ENCODE results near the gene GOT2.

GRCh38 chr16:58741166-58741565 lies 7.0 kb upstream of the GOT2 start:
- TF ChIP-seq EP300 (conservative IDR thresholded peaks at IDR 0.05; ENCODE audit: poor library complexity, severe bottlenecking), result no peak
- no peak for TF ChIP-seq EZH2 (IDR thresholded peaks at IDR 0.05; ENCODE audit: borderline replicate concordance, insufficient read depth, low read length, poor library complexity, severe bottlenecking)
- TF ChIP-seq CTCF (IDR thresholded peaks at IDR 0.05; ENCODE audit: poor library complexity, severe bottlenecking), result no peak
- no peak for TF ChIP-seq POLR2AphosphoS5 (IDR thresholded peaks at IDR 0.05)
- TF ChIP-seq TAF1 (IDR thresholded peaks at IDR 0.05; ENCODE audit: low read depth), result no peak
- TF ChIP-seq REST (IDR thresholded peaks at IDR 0.05; ENCODE audit: borderline replicate concordance), result no peak
